ENCODE measurements around the gene GBP1.

Gene GBP1

GRCh38 chr1:89065079-89065868, at the start of gene GBP1:
Gene GBP1, minus strand, starts transcription at chr1:89065208. Its CDS starts 1,974 bp downstream, at chr1:89063234.
- Histone ChIP-seq H3K4me2 (peak within 1 kb of the TSS; percentile 67 to 93 (median 80)), H3K9me3 (replicated peaks in 1 of 11) (no peaks in the 10 kb centered on the region; a peak in 1 of 22 replicates), H3K4me3 (peak within 1 kb of the TSS; percentile 45 to 60 (median 51)), H3K27ac (peak within 1 kb of the TSS; percentile 34 to 69 (median 49); a peak in 19 of 22 replicates), H3K9ac (peak within 1 kb of the TSS; percentile 40 to 72 (median 59); a peak in 21 of 22 replicates), H3K27me3 (no peaks in the 10 kb centered on the region), H3K4me1 (peaks cover 4 to 27% (median 15%) of the 10 kb centered on the region in 10 experiments; a peak in 17 of 20 replicates), H3K36me3 (peaks cover 0 to 4% (median 0%) of the 10 kb centered on the region in 11 experiments; a peak in 1 of 22 replicates), H4K20me1 (no peaks in the 10 kb centered on the region)
- TF ChIP-seq Cebpa-rat (IDR thresholded peaks at IDR 0.05): no peak

DNA sequence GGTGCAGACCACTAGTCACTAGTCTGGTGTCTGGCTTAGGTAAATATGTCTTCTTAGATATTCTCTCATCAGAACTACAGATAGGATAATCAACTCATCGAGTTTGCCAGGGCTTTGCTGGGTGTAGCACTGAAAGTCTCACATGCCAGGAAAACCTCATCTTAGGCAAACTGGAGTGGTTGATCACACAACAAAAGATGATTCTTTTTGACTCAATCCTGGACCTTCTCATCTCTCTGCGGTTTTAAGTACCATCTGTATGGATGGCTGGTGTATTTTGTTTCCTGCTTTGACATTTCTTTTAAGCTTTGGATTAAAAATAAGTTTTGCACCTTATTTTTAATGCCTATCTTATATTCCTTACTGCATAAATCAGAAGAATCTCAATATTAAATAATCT, 49.7 kb upstream of the GBP1 start:
- Histone ChIP-seq H3K4me3 (no peak overlapping the region), H3K4me1 (no peaks in the 10 kb centered on the region), H3K9ac (no peak overlapping the region), H3K36me3 (peaks cover 0 to 99% (median 0%) of the 10 kb centered on the region in 11 experiments; a peak in 10 of 22 replicates), H3K9me3 (replicated peaks in 1 of 11) (peaks cover 0 to 7% (median 0%) of the 10 kb centered on the region in 11 experiments; a peak in 1 of 22 replicates), H3K27me3 (no peaks in the 10 kb centered on the region), H4K20me1 (no peaks in the 10 kb centered on the region), H3K27ac (no peak overlapping the region), H3K4me2 (no peak overlapping the region)
- no peak for TF ChIP-seq Cebpa-rat (IDR thresholded peaks at IDR 0.05)

GRCh38 chr1:89112871-89113613, 48.0 kb upstream of the GBP1 start:
- Histone ChIP-seq H3K9ac (no peak overlapping the region), H3K4me1 (no peaks in the 10 kb centered on the region), H3K27ac (no peak overlapping the region), H3K4me3 (no peak overlapping the region), H4K20me1 (no peaks in the 10 kb centered on the region), H3K27me3 (no peaks in the 10 kb centered on the region), H3K4me2 (no peak overlapping the region), H3K36me3 (peaks cover 0 to 99% (median 0%) of the 10 kb centered on the region in 11 experiments; a peak in 9 of 22 replicates), H3K9me3 (replicated peaks in 1 of 11) (peaks cover 0 to 11% (median 0%) of the 10 kb centered on the region in 11 experiments; a peak in 1 of 22 replicates)
- TF ChIP-seq Cebpa-rat (IDR thresholded peaks at IDR 0.05): no peak

GRCh38 chr1:89104687-89105086, 39.7 kb upstream of the GBP1 start:
- no peaks in the 10 kb centered on the region for H4K20me1 ChIP-seq
- H3K4me2 ChIP-seq: no peak overlapping the region
- no peak for TF ChIP-seq Cebpa-rat (IDR thresholded peaks at IDR 0.05)
- H3K4me3 ChIP-seq: no peak overlapping the region
- H3K27ac ChIP-seq: no peak overlapping the region
- H3K4me1 ChIP-seq: no peaks in the 10 kb centered on the region
- H3K27me3 ChIP-seq: no peaks in the 10 kb centered on the region
- H3K9me3 ChIP-seq (replicated peaks in 1 of 11): peaks cover 0 to 9% (median 4%) of the 10 kb centered on the region in 11 experiments; a peak in 7 of 22 replicates
- H3K36me3 ChIP-seq: peaks cover 0 to 56% (median 0%) of the 10 kb centered on the region in 11 experiments; a peak in 9 of 22 replicates
- no peak overlapping the region for H3K9ac ChIP-seq

DNA sequence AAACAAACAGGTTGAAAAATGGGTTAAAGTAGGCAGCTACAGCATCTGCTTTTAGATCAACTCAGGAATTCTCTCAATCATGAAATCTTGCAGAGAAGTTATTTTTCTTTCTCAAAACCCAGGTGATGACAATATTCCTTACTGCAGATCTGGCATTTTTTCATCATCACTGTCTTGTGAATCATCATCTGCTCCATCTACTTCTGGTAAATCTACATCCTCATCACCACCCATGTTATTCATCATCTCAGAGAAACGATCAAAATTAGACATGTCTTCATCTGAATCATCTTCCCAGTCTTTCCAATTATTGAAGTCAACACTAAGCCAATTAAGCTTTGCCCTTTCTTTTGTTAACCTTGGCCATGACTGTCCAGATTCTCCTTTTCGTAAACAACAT, 39.1 kb upstream of the GBP1 start:
- no peaks in the 10 kb centered on the region for H3K27me3 ChIP-seq
- H3K36me3 ChIP-seq: peaks cover 0 to 51% (median 0%) of the 10 kb centered on the region in 11 experiments; a peak in 8 of 22 replicates
- no peak for TF ChIP-seq Cebpa-rat (IDR thresholded peaks at IDR 0.05)
- no peak overlapping the region for H3K4me3 ChIP-seq
- no peaks in the 10 kb centered on the region for H4K20me1 ChIP-seq
- H3K9ac ChIP-seq: no peak overlapping the region
- H3K4me2 ChIP-seq: no peak overlapping the region
- H3K9me3 ChIP-seq (replicated peaks in 1 of 11): peaks cover 0 to 9% (median 4%) of the 10 kb centered on the region in 11 experiments; a peak in 6 of 22 replicates
- no peak overlapping the region for H3K27ac ChIP-seq
- no peaks in the 10 kb centered on the region for H3K4me1 ChIP-seq

GRCh38 chr1:89102021-89102420, 37.0 kb upstream of the GBP1 start:
- Histone ChIP-seq H4K20me1 (no peaks in the 10 kb centered on the region), H3K27me3 (no peaks in the 10 kb centered on the region), H3K4me2 (no peak overlapping the region), H3K9ac (no peak overlapping the region), H3K4me3 (no peak overlapping the region), H3K36me3 (peaks cover 0 to 30% (median 0%) of the 10 kb centered on the region in 11 experiments; a peak in 6 of 22 replicates), H3K4me1 (no peaks in the 10 kb centered on the region), H3K9me3 (replicated peaks in 1 of 11) (peaks cover 4 to 16% (median 10%) of the 10 kb centered on the region in 11 experiments; a peak in 13 of 22 replicates), H3K27ac (no peak overlapping the region)
- no peak for TF ChIP-seq Cebpa-rat (IDR thresholded peaks at IDR 0.05)

DNA sequence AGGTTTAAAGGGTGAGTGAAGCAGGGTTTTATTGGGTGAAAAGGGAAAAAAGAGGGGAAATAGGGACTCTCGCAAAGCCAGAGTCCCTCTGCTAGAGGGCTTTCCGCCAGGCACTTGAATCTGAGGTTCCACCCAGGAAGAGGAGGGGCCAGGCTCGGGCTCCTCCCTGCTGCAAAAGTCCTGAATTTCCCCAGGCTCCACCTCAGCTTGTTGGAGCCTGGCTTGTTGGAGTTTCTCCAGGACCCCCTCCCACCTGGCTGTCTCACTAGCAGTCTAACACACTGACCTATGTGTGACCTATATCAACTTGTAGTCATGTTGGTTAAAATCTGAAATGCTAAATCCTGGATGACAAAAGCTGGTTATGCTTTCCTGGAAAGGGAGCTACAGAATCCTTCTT, 35.4 kb upstream of the GBP1 start:
- H3K27ac ChIP-seq: no peak overlapping the region
- H3K9ac ChIP-seq: no peak overlapping the region
- peaks cover 12 to 27% (median 18%) of the 10 kb centered on the region in 11 experiments for H3K9me3 ChIP-seq (replicated peaks in 1 of 11)
- no peak for TF ChIP-seq Cebpa-rat (IDR thresholded peaks at IDR 0.05)
- no peak overlapping the region for H3K4me3 ChIP-seq
- H3K4me1 ChIP-seq: no peaks in the 10 kb centered on the region
- peaks cover 0 to 14% (median 0%) of the 10 kb centered on the region in 11 experiments; a peak in 6 of 22 replicates for H3K36me3 ChIP-seq
- H3K27me3 ChIP-seq: no peaks in the 10 kb centered on the region
- H4K20me1 ChIP-seq: no peaks in the 10 kb centered on the region
- no peak overlapping the region for H3K4me2 ChIP-seq

- Histone ChIP-seq H3K9me3 (replicated peaks in 1 of 11) (peaks cover 12 to 23% (median 18%) of the 10 kb centered on the region in 11 experiments), H4K20me1 (no peaks in the 10 kb centered on the region), H3K4me2 (no peak overlapping the region), H3K36me3 (0 out of 22 replicates have a peak, but pooled peaks cover 0 to under 1% (median 0%) of the 10 kb centered on the region in 11 experiments), H3K27me3 (no peaks in the 10 kb centered on the region), H3K4me3 (no peak overlapping the region), H3K9ac (no peak overlapping the region), H3K4me1 (no peaks in the 10 kb centered on the region), H3K27ac (no peak overlapping the region)
- TF ChIP-seq Cebpa-rat (IDR thresholded peaks at IDR 0.05): no peak
These were observed 33.8 kb upstream of the GBP1 start for GRCh38 chr1:89098857-89099256.

DNA sequence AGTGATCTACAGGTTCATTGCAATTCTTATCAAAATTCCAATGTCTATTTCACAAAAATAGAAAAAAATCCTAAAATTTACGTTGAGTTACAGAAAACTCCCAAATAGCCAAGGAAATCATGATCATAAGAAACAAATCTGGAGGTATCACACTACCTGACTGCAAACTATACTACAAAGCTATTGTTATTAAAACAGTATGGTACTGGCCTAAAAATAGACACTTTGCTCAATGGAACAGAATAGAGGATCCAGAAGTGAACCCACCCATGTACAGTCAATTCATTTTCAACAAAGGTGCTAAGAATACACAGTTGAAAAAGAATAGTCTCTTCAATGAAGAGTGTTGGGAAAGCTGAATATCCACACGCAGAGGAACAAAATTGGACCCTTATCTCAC, 30.7 kb upstream of the GBP1 start:
- Histone ChIP-seq H3K4me1 (no peaks in the 10 kb centered on the region), H3K36me3 (no peaks in the 10 kb centered on the region), H3K9me3 (replicated peaks in 1 of 11) (peaks cover 12 to 23% (median 18%) of the 10 kb centered on the region in 11 experiments), H3K9ac (no peak overlapping the region), H3K4me3 (no peak overlapping the region), H4K20me1 (no peaks in the 10 kb centered on the region), H3K27me3 (no peaks in the 10 kb centered on the region), H3K4me2 (no peak overlapping the region), H3K27ac (no peak overlapping the region)
- no peak for TF ChIP-seq Cebpa-rat (IDR thresholded peaks at IDR 0.05)
